DND-41 (cell line): Measurements from ENCODE around the gene GNAS.

Source experiments
- ATAC-seq: fragments of 200-7000 bp; cut with Tn5 transposase; 3 replicates; pipeline ENCODE4 v1.9.1; 2021; ENCODE audit warnings: low read depth; ENCODE audit not compliant: insufficient read depth
- DNase-seq: peaks from one replicate; pipeline ENCODE4 v3.0.0-alpha.2; 2020
- H2AFZ ChIP-seq: 2 replicates; pipeline ENCODE4 v1.6.0; 2012; ENCODE audit warnings: low read depth, low read length
- H3K27ac ChIP-seq: 2 replicates; pipeline ENCODE4 v1.5.1; 2012; ENCODE audit warnings: low read length, inconsistent platforms
- H3K27me3 ChIP-seq: fragments of 200-600 bp; sonication (generic); 2 replicates; pipeline ENCODE4 v1.6.0; 2012; ENCODE audit warnings: low read length, mild to moderate bottlenecking, inconsistent platforms; ENCODE audit not compliant: insufficient read depth, poor library complexity
- H3K36me3 ChIP-seq: 2 replicates; pipeline ENCODE4 v1.5.1; 2012; ENCODE audit warnings: low read length, inconsistent platforms; ENCODE audit not compliant: insufficient read depth
- H3K4me1 ChIP-seq: 2 replicates; pipeline ENCODE4 v1.5.1; 2012; ENCODE audit warnings: mild to moderate bottlenecking, low read length; ENCODE audit not compliant: insufficient read depth
- H3K4me2 ChIP-seq: 2 replicates; pipeline ENCODE4 v1.6.0; 2012; ENCODE audit warnings: mild to moderate bottlenecking, moderate library complexity, low read length, inconsistent platforms; ENCODE audit not compliant: insufficient read depth
- H3K4me3 ChIP-seq, 2 experiments: fragments of 200-600 bp in 1 of 2; shearing (Covaris generic) in 1 of 2; 2 replicates each; pipeline ENCODE4 v1.5.1; 2012 to 2016; ENCODE audit warnings: inconsistent platforms in 2 of 2, low read length in 2 of 2, mild to moderate bottlenecking in 2 of 2, low read depth in 1 of 2, moderate library complexity in 1 of 2
- H3K79me2 ChIP-seq: 2 replicates; pipeline ENCODE4 v1.6.0; 2012; ENCODE audit warnings: low read length, inconsistent platforms; ENCODE audit not compliant: insufficient read depth
- H3K9ac ChIP-seq: 2 replicates; pipeline ENCODE4 v1.6.0; 2012; ENCODE audit warnings: low read depth, mild to moderate bottlenecking, inconsistent platforms, low read length, moderate library complexity
- H3K9me3 ChIP-seq: 2 replicates; pipeline ENCODE4 v1.5.1; 2012; ENCODE audit warnings: low read length, moderate library complexity, mild to moderate bottlenecking, inconsistent platforms; ENCODE audit not compliant: insufficient read depth, severe bottlenecking
- H4K20me1 ChIP-seq: 2 replicates; pipeline ENCODE4 v1.6.0; 2012; ENCODE audit warnings: low read length; ENCODE audit not compliant: insufficient read depth
- EZH2 ChIP-seq: IDR thresholded peaks from 3 replicates; pipeline ENCODE4 v1.6.1; 2012; ENCODE audit warnings: borderline replicate concordance, low read depth, mild to moderate bottlenecking, moderate library complexity, low read length, inconsistent platforms; ENCODE audit not compliant: severe bottlenecking
- TF ChIP-seq, protein P1 (sequence below): IDR thresholded peaks from 2 replicates; pipeline ENCODE4 v1.5.1; 2012; ENCODE audit warnings: borderline replicate concordance, low read length, moderate library complexity, mild to moderate bottlenecking; ENCODE audit not compliant: poor library complexity, severe bottlenecking; ENCODE audit errors: extremely low read depth

GNAS gene

DNA sequence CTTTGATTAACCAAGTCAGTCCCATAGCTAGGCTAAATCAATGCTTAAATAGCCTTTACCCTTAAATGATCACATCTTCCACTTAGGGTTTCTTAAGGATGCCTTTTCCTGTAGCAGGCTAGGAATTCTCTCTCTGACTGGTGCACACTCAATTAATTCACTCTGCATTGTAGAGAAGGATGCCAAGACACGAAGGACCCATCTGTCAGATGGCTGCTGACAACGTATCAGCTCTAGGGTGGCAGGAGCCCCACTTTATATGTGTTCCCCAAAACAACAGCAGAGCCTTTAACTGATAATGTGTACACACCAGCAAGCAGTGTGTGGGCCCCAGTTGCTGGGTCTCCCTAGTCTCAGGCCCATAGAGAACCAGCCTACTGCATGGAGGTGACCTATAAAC lies 13.3 kb downstream of the GNAS start:
- Histone ChIP-seq H3K27ac (no peak overlapping the region), H3K36me3 (no peaks in the 10 kb centered on the region), H4K20me1 (no peaks in the 10 kb centered on the region), H3K9ac (no peak overlapping the region), H3K4me2 (no peak overlapping the region), H3K9me3 (no peaks in the 10 kb centered on the region), H3K79me2 (no peaks in the 10 kb centered on the region), H3K4me1 (no peaks in the 10 kb centered on the region), H3K4me3 (no peak overlapping the region), H2AFZ (no peak overlapping the region), H3K27me3 (peaks cover 19% of the 10 kb centered on the region)
- no peak for TF ChIP-seq EZH2
- ATAC-seq (no peak), DNase-seq (no peak)

DNA sequence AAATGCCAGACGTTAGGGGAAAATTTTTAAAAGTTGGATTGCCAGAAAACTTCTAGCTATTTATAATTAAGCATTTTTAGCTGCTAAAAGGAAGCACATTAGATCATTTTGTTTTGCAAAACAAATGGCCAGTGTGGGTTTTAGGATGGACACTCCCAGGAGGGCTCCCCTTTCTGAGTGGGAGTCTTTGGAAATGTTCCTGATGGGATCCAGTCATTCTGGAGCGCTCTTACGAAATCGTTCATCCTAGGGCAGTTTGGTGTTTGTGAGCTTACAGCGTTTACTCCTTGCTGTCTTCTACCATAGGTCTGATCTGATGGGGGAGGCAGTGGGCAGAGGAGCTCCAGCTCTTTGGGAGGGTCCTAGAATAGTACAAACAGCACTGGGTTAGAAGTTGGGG lies 14.7 kb downstream of the GNAS start:
- Histone ChIP-seq H3K27ac (no peak overlapping the region), H3K27me3 (peaks cover 15% of the 10 kb centered on the region), H3K4me1 (no peaks in the 10 kb centered on the region), H3K4me2 (no peak overlapping the region), H3K9ac (no peak overlapping the region), H3K4me3 (no peak overlapping the region), H2AFZ (no peak overlapping the region), H4K20me1 (no peaks in the 10 kb centered on the region), H3K79me2 (no peaks in the 10 kb centered on the region), H3K36me3 (no peaks in the 10 kb centered on the region), H3K9me3 (no peaks in the 10 kb centered on the region)
- no peak for ATAC-seq
- TF ChIP-seq, protein P1, sequence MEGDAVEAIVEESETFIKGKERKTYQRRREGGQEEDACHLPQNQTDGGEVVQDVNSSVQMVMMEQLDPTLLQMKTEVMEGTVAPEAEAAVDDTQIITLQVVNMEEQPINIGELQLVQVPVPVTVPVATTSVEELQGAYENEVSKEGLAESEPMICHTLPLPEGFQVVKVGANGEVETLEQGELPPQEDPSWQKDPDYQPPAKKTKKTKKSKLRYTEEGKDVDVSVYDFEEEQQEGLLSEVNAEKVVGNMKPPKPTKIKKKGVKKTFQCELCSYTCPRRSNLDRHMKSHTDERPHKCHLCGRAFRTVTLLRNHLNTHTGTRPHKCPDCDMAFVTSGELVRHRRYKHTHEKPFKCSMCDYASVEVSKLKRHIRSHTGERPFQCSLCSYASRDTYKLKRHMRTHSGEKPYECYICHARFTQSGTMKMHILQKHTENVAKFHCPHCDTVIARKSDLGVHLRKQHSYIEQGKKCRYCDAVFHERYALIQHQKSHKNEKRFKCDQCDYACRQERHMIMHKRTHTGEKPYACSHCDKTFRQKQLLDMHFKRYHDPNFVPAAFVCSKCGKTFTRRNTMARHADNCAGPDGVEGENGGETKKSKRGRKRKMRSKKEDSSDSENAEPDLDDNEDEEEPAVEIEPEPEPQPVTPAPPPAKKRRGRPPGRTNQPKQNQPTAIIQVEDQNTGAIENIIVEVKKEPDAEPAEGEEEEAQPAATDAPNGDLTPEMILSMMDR: no peak
- TF ChIP-seq EZH2: no peak
- DNase-seq: no peak

DNA sequence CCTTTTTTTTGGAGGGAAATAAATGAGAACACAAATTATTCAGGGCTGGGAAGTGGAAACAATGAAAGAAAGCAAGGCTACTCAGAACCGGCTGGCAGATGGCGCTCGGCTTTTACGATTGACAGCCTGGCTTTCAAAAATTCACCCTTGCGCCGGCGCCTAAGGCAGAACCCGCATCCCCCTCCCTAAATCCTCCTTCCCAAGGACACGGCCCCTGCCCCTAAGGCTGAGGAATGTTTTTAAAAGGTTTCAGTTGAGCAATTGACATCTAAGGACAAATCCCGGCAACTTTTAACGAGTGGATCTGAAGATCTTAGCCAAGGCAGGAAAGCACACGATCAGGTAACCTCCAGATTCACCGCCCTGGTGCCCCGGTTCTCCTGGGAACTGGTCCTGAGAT lies 16.3 kb downstream of the GNAS start:
- peaks cover 15% of the 10 kb centered on the region for H3K27me3 ChIP-seq
- no peak overlapping the region for H3K27ac ChIP-seq
- H3K9me3 ChIP-seq: no peaks in the 10 kb centered on the region
- no peak overlapping the region for H2AFZ ChIP-seq
- no peaks in the 10 kb centered on the region for H3K36me3 ChIP-seq
- no peaks in the 10 kb centered on the region for H4K20me1 ChIP-seq
- H3K9ac ChIP-seq: no peak overlapping the region
- DNase-seq (no peak), ATAC-seq (no peak)
- no peak overlapping the region for H3K4me3 ChIP-seq
- no peaks in the 10 kb centered on the region for H3K79me2 ChIP-seq
- TF ChIP-seq EZH2: no peak
- TF ChIP-seq, protein P1: no peak
- H3K4me1 ChIP-seq: no peaks in the 10 kb centered on the region
- no peak overlapping the region for H3K4me2 ChIP-seq

DNA sequence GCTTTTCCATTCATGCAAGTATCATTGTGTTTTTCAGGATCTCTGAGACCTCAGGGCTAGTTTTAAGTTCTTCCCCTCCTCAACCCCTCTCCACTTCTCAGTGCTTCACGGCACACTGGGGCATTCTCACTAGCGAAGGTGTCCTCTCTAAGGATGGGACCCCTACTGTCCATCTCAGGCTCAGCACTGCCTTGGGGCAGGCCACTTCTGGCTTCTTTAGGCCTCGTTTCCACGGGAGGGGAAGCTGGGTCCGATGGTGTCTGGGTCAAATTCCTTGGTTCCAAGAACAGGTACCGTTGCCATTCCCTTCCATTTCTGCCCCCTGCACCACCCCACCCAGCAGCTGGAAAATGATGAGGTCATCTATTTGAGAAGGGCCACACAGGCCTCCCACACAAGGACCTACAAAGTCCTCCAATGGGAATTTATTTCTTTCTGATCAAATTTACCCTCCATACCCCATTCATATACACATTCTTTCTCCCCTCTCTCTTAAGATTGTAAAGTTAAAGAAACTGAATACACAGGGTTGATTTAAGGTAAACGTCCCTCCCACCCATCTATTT lies 17.2 kb downstream of the GNAS start:
- no peak overlapping the region for H3K4me3 ChIP-seq
- no peaks in the 10 kb centered on the region for H3K36me3 ChIP-seq
- peaks cover 15% of the 10 kb centered on the region for H3K27me3 ChIP-seq
- DNase-seq (no peak), ATAC-seq (no peak)
- H2AFZ ChIP-seq: no peak overlapping the region
- no peaks in the 10 kb centered on the region for H3K4me1 ChIP-seq
- H4K20me1 ChIP-seq: no peaks in the 10 kb centered on the region
- no peak overlapping the region for H3K9ac ChIP-seq
- no peaks in the 10 kb centered on the region for H3K79me2 ChIP-seq
- no peaks in the 10 kb centered on the region for H3K9me3 ChIP-seq
- no peak for TF ChIP-seq EZH2
- TF ChIP-seq, protein P1: no peak
- H3K4me2 ChIP-seq: no peak overlapping the region
- no peak overlapping the region for H3K27ac ChIP-seq
